ENCODE results near the gene TMEM263. TPM values are rescaled to one million over a fixed set of nuclear protein-coding genes. Genes with fewer than 3 reads are reported as not detected.

The TMEM263 gene
- polyA plus RNA-seq, 2 of the 4 experiments (the other 2 are of a cell fraction), result 33.4 to 45.6 TPM

DNA sequence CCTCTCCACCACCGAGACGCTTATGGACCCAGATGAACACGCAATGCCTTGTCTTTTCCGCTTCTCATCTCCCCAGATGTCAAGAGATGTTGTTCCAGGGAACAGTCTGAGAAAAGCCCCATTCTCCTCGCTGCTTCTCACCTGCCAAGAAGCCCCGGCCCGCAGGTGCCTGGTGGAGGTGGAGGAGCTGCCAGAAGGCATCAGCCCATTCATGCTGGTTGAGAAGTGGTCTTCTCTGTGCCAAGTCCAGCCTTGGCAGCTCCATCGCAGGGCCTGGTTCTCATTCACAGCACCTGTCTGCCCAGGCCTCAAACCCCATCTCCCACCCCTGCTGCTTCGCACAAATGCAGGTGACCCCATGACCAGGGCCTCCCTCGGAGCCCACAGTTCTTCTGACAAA is 42.3 kb upstream of the TMEM263 start:
- no peaks in the 10 kb centered on the region for H3K9me3 ChIP-seq
- no peak overlapping the region for H3K27ac ChIP-seq
- no peak overlapping the region for H3K4me2 ChIP-seq
- ChIA-PET CTCF (interaction anchor here (1.1 to 1.2 kb wide), 2 partner anchors 556 to 687 kb away, joined by 4 to 5 read pairs; partner anchors contain the start of gene POLR3B), POLR2A (no interaction called here)
- no peaks in the 10 kb centered on the region for H3K4me1 ChIP-seq
- TF ChIP-seq CEBPB (IDR thresholded peaks at IDR 0.05) (no peak), CHD2 (IDR thresholded peaks at IDR 0.05; ENCODE audit: low read length, partially characterized antibody) (no peak), RNF2 (IDR thresholded peaks at IDR 0.05; ENCODE audit: borderline replicate concordance, low read depth) (no peak), POLR2AphosphoS2 (conservative IDR thresholded peaks at IDR 0.05; ENCODE audit: low read length) (no peak), POLR2A (IDR thresholded peaks at IDR 0.05; ENCODE audit: low read length) (no peak)
- TF ChIP-seq, protein P1, sequence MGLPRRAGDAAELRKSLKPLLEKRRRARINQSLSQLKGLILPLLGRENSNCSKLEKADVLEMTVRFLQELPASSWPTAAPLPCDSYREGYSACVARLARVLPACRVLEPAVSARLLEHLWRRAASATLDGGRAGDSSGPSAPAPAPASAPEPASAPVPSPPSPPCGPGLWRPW (IDR thresholded peaks at IDR 0.05), result no peak
- TF ChIP-seq, protein P2, sequence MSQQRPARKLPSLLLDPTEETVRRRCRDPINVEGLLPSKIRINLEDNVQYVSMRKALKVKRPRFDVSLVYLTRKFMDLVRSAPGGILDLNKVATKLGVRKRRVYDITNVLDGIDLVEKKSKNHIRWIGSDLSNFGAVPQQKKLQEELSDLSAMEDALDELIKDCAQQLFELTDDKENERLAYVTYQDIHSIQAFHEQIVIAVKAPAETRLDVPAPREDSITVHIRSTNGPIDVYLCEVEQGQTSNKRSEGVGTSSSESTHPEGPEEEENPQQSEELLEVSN (IDR thresholded peaks at IDR 0.05; ENCODE audit: borderline replicate concordance, low read depth), result no peak
- DNase-seq (ENCODE audit: low read depth in 1 of 2, low spot score in 1 of 2) (no peak), ATAC-seq (no peak), FAIRE-seq (no peak)
- no peak overlapping the region for H3K4me3 ChIP-seq
- WGBS (ENCODE audit: missing lambda C conversion rate), result 83% methylated on average over 10 of the region's 10 CpGs

DNA sequence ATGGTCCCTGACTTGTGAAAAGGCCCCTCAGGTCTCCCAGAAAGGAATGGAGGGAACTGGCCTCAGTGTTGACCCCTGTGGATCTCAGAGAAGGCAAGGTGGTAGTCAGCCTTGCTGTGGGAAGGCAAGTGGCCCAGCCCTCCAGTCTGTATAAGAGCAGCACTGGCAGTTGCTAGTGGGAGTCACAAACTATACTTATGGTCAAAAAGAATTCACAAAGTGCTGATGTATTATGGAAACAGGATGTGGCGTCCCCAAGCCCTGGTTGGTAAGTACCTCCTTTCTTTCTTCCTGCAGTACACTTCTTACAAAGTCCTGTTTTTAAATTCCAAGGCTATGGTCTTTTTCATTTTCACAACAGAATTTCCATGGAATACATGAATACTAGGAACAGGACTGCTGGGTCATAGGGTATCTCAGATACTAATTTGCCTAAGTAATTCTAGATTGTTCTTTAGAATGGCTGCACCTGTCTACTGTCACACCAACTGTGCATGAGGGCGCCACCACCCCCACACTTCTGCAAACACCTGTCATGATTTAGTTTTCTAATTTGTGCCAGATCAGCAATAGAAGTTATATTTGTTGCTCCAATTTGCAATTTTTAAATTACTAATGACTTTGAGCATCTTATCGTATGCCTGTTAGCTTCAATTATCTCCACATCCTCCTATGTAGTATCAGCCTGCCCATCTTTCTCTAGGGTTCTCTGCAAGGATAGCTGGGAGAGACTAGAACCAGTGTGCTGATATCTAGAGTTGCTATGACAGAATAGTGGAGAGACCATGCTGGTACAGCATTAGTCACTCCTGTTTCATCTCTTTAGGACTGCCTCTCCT is 40.7 kb upstream of the TMEM263 start:
- Histone ChIP-seq H3K4me3 (no peak overlapping the region), H3K27ac (no peak overlapping the region), H3K4me2 (no peak overlapping the region), H3K9me3 (no peaks in the 10 kb centered on the region), H3K4me1 (no peaks in the 10 kb centered on the region)
- DNase-seq (ENCODE audit: low read depth in 1 of 2, low spot score in 1 of 2) (no peak), ATAC-seq (no peak), FAIRE-seq (no peak)
- 78% methylated on average over 3 of the region's 3 CpGs for WGBS (ENCODE audit: missing lambda C conversion rate)
- POLR2A ChIA-PET, result no interaction called here
- CTCF ChIA-PET, result interaction anchor here (3.4 kb wide), 1 partner anchor 557 kb away, joined by 9 read pairs; the partner anchor contains the start of gene POLR3B
- TF ChIP-seq MAFK (IDR thresholded peaks at IDR 0.05; ENCODE audit: partially characterized antibody) (peak; percentile 45), RARB (CRISPR knock-in tag; IDR thresholded peaks at IDR 0.05) (no peak), JUNB (IDR thresholded peaks at IDR 0.05) (no peak)

DNA sequence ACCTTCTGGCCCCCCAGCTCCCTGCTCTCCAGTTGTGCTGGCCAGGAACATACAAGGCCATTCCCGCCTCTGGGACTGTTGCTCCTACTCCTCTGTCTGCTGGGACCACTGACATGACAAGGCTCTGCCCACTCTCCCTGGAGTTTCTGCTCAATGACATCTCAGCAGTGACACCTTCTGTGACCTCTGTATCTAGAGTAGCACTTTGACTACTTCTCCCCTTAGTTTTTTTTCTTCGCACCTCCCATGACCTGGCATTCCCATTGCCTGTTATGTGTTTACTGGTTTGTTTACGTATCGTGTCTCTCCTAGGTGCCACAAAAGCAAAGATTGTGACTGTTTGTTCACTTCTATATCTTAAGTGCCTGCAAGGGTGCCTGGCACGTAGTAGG is 40.1 kb upstream of the TMEM263 start:
- DNase-seq (ENCODE audit: low read depth in 1 of 2, low spot score in 1 of 2), result no peak
- no peaks in the 10 kb centered on the region for H3K4me1 ChIP-seq
- TF ChIP-seq CBX2 (IDR thresholded peaks at IDR 0.05; ENCODE audit: borderline replicate concordance, low read depth), result no peak
- no peak for TF ChIP-seq JUN (IDR thresholded peaks at IDR 0.05)
- TF ChIP-seq ZFP36 (IDR thresholded peaks at IDR 0.05; ENCODE audit: borderline replicate concordance, partially characterized antibody), result no peak
- TF ChIP-seq RCOR1 (IDR thresholded peaks at IDR 0.05; ENCODE audit: low read depth, low read length), result no peak
- TF ChIP-seq, protein P3, sequence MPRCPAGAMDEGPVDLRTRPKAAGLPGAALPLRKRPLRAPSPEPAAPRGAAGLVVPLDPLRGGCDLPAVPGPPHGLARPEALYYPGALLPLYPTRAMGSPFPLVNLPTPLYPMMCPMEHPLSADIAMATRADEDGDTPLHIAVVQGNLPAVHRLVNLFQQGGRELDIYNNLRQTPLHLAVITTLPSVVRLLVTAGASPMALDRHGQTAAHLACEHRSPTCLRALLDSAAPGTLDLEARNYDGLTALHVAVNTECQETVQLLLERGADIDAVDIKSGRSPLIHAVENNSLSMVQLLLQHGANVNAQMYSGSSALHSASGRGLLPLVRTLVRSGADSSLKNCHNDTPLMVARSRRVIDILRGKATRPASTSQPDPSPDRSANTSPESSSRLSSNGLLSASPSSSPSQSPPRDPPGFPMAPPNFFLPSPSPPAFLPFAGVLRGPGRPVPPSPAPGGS (IDR thresholded peaks at IDR 0.05), result no peak
- H3K27ac ChIP-seq, result no peak overlapping the region
- H3K4me3 ChIP-seq, result no peak overlapping the region
- FAIRE-seq, result no peak
- CTCF ChIA-PET, result interaction anchor here (3.4 kb wide), 1 partner anchor 557 kb away, joined by 9 read pairs; the partner anchor contains the start of gene POLR3B
- H3K9me3 ChIP-seq, result no peaks in the 10 kb centered on the region
- POLR2A ChIA-PET, result no interaction called here
- H3K4me2 ChIP-seq, result no peak overlapping the region
- no peak for ATAC-seq
- 80% methylated on average over 5 of the region's 5 CpGs for WGBS (ENCODE audit: missing lambda C conversion rate)

DNA sequence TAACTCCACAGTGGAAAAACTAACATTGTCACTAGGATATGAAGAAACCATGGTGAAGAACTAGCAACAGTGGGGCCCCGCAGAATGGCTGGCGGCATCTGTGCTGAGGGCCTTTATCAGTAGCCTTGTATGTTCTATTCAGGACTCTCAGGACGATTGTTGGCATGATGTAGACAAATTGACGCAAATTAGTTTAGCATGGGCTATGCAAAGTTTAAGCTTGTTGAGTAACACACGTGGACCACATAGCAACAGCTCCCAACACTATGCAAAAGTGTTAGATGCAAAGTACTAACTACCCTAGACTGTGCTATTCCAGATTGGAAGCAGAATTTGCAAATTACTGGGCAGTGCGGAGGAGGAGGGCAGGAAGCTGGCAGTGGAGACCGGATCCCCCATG is 38.2 kb upstream of the TMEM263 start:
- FAIRE-seq (no peak), DNase-seq (ENCODE audit: low read depth in 1 of 2, low spot score in 1 of 2) (no peak), ATAC-seq (no peak)
- TF ChIP-seq RFX5 (IDR thresholded peaks at IDR 0.05) (no peak), FOXS1 (CRISPR knock-in tag; IDR thresholded peaks at IDR 0.05) (no peak), EHF (CRISPR knock-in tag; IDR thresholded peaks at IDR 0.05) (no peak), TFCP2L1 (CRISPR knock-in tag; IDR thresholded peaks at IDR 0.05) (no peak), KDM1A (IDR thresholded peaks at IDR 0.05; ENCODE audit: low read depth) (no peak), PHF8 (IDR thresholded peaks at IDR 0.05; ENCODE audit: borderline replicate concordance, low read depth) (no peak), NPAS2 (CRISPR knock-in tag; IDR thresholded peaks at IDR 0.05; ENCODE audit: borderline replicate concordance) (no peak), MAFK (IDR thresholded peaks at IDR 0.05; ENCODE audit: partially characterized antibody) (no peak), ZSCAN20 (CRISPR knock-in tag; IDR thresholded peaks at IDR 0.05) (no peak), SREBF2 (IDR thresholded peaks at IDR 0.05) (no peak), HOXB5 (CRISPR knock-in tag; IDR thresholded peaks at IDR 0.05) (no peak)
- TF ChIP-seq, protein P4, sequence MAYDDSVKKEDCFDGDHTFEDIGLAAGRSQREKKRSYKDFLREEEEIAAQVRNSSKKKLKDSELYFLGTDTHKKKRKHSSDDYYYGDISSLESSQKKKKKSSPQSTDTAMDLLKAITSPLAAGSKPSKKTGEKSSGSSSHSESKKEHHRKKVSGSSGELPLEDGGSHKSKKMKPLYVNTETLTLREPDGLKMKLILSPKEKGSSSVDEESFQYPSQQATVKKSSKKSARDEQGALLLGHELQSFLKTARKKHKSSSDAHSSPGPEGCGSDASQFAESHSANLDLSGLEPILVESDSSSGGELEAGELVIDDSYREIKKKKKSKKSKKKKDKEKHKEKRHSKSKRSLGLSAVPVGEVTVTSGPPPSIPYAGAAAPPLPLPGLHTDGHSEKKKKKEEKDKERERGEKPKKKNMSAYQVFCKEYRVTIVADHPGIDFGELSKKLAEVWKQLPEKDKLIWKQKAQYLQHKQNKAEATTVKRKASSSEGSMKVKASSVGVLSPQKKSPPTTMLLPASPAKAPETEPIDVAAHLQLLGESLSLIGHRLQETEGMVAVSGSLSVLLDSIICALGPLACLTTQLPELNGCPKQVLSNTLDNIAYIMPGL (CRISPR knock-in tag; IDR thresholded peaks at IDR 0.05; ENCODE audit: borderline replicate concordance), result no peak
- TF ChIP-seq, protein P3 (IDR thresholded peaks at IDR 0.05), result no peak
- POLR2A ChIA-PET, result no interaction called here
- H3K4me1 ChIP-seq, result no peaks in the 10 kb centered on the region
- H3K4me2 ChIP-seq, result no peak overlapping the region
- WGBS (ENCODE audit: missing lambda C conversion rate), result 60% methylated on average over 7 of the region's 7 CpGs
- H3K9me3 ChIP-seq, result no peaks in the 10 kb centered on the region
- H3K4me3 ChIP-seq, result no peak overlapping the region
- CTCF ChIA-PET, result interaction anchor here (0.8 to 3.9 kb wide), 9 partner anchors 8 to 559 kb away, joined by 3 to 41 read pairs (median 9); partner anchors contain the start of gene POLR3B
- H3K27ac ChIP-seq, result no peak overlapping the region
